ENCODE measurements around the gene SYT9.

DNA sequence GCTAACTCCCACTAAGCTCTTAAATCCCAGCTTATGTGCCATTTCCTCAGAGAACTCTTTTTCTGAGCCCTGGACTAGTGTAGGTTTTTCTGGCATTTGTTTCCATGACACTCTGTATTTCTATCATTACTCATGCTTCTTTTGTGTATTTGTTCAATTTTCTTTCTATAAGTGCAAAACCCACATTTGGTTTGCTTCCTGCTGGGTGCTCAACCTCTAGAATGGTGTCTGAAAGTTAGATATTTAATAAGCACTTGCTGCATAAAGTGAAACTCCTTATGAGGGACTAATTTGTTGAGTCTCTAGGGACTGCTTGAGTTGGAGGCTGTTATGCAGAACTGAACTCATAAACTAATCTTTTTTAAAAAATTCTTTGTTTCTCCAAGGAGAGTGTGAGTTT is 68.6 kb downstream of the SYT9 start:
- TF ChIP-seq POLR2A (IDR thresholded peaks at IDR 0.05; ENCODE audit: low read depth, low read length) (no peak), TAF1 (IDR thresholded peaks at IDR 0.05; ENCODE audit: borderline replicate concordance, low read depth, low read length) (no peak), POLR2AphosphoS5 (IDR thresholded peaks at IDR 0.05; ENCODE audit: low read depth, low read length) (no peak)

Data from GM12892 (cell line).